ENCODE measurements around the gene TRIM8.
A peak's percentile ranks its signal among the peaks of the same experiment; 100 is the strongest.

TRIM8 gene

GRCh38 chr10:102642736-102643335 is 1.4 kb upstream of the TRIM8 start:
- H4K20me1 ChIP-seq (ENCODE audit: control insufficient read depth, insufficient read depth, low read depth, low read length) = peaks cover 3% of the 10 kb centered on the region; the same call in 1 of the 2 replicates
- peaks cover 31% of the 10 kb centered on the region for H3F3A ChIP-seq (ENCODE audit: control insufficient read depth, insufficient read depth)
- peak overlapping the region; percentile 91 for H3K4me3 ChIP-seq (ENCODE audit: low read length)
- peaks cover 30% of the 10 kb centered on the region for H3K36me3 ChIP-seq (ENCODE audit: control insufficient read depth, low read length)
- peaks cover 35% of the 10 kb centered on the region for H3K4me1 ChIP-seq (ENCODE audit: control insufficient read depth, low read length)
- TF ChIP-seq EZH2phosphoT487 (IDR thresholded peaks at IDR 0.05; ENCODE audit: borderline replicate concordance, low read length) (no peak), CTCF (IDR thresholded peaks at IDR 0.05; ENCODE audit: low read depth, low read length, poor library complexity, severe bottlenecking) (no peak)
- H3K9me2 ChIP-seq (replicated peaks; ENCODE audit: control insufficient read depth, low read length) = no peaks in the 10 kb centered on the region
- H3K79me2 ChIP-seq (ENCODE audit: control insufficient read depth, low read length) = peaks cover 46% of the 10 kb centered on the region
- peak overlapping the region; percentile 63 for H3K4me2 ChIP-seq (ENCODE audit: low read length)
- no peaks in the 10 kb centered on the region for H3K9me3 ChIP-seq (ENCODE audit: control insufficient read depth, insufficient read depth, low read length)
- no peaks in the 10 kb centered on the region for H3K27me3 ChIP-seq (ENCODE audit: control insufficient read depth, low read length)
- peak overlapping the region; percentile 95 for H3K27ac ChIP-seq (ENCODE audit: low read depth, low read length)

DNA sequence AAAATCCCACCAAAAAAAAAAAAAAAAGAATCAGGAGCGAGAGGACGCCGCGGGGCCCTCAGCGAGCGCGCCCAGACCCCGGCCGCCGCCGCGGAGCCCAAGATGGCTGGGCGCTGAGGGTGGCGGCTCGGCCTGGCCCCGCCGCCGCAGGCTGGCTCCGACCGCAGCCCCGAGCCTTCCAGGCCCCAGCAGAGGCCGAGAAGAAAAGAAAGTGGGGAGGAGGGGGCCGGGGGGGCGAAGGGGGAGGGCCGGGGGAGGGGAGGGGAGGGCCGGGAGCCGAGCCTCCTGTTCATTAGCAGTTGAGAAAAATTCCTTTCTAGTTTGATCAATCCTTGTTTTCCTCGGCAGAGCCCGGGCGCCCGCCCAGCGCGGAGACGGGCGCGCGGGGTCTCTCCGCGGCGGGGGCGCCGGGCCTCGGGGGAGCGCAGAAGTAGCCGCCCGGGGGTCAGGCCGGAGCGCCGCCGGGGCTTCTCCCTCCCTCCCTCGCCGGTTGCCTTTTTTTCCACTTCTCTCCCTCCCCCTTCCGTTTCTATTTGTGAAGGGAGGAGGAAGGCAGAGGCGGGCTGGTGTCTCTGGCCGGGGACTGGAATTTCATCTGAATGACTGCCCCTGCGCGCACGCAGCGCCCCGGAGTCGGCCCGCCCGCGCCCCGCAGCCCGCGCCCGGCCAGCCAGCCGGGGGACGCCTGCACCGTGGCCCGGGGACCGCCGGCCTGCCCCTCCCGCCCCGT is 778 bp upstream of the TRIM8 start:
- peaks cover 38% of the 10 kb centered on the region for H3F3A ChIP-seq (ENCODE audit: control insufficient read depth, insufficient read depth)
- H3K79me2 ChIP-seq (ENCODE audit: control insufficient read depth, low read length) = peaks cover 52% of the 10 kb centered on the region
- H3K27me3 ChIP-seq (ENCODE audit: control insufficient read depth, low read length) = no peaks in the 10 kb centered on the region
- no peaks in the 10 kb centered on the region for H3K9me3 ChIP-seq (ENCODE audit: control insufficient read depth, insufficient read depth, low read length)
- H3K9me2 ChIP-seq (replicated peaks; ENCODE audit: control insufficient read depth, low read length) = no peaks in the 10 kb centered on the region
- peaks cover 3% of the 10 kb centered on the region; the same call in 1 of the 2 replicates for H4K20me1 ChIP-seq (ENCODE audit: control insufficient read depth, insufficient read depth, low read depth, low read length)
- peak overlapping the region; percentile 95 for H3K27ac ChIP-seq (ENCODE audit: low read depth, low read length)
- H3K4me1 ChIP-seq (ENCODE audit: control insufficient read depth, low read length) = peaks cover 38% of the 10 kb centered on the region
- TF ChIP-seq CTCF (IDR thresholded peaks at IDR 0.05; ENCODE audit: low read depth, low read length, poor library complexity, severe bottlenecking) = no peak
- no peak for TF ChIP-seq EZH2phosphoT487 (IDR thresholded peaks at IDR 0.05; ENCODE audit: borderline replicate concordance, low read length)
- peaks cover 37% of the 10 kb centered on the region for H3K36me3 ChIP-seq (ENCODE audit: control insufficient read depth, low read length)
- H3K4me2 ChIP-seq (ENCODE audit: low read length) = peak overlapping the region; percentile 91
- peak overlapping the region; percentile 91 for H3K4me3 ChIP-seq (ENCODE audit: low read length)

GRCh38 chr10:102644646-102645387 is 538 bp downstream of the TRIM8 start:
- peaks cover 66% of the 10 kb centered on the region for H3K79me2 ChIP-seq (ENCODE audit: control insufficient read depth, low read length)
- H4K20me1 ChIP-seq (ENCODE audit: control insufficient read depth, insufficient read depth, low read depth, low read length) = peaks cover 3% of the 10 kb centered on the region; the same call in 1 of the 2 replicates
- no peaks in the 10 kb centered on the region for H3K9me3 ChIP-seq (ENCODE audit: control insufficient read depth, insufficient read depth, low read length)
- peaks cover 46% of the 10 kb centered on the region for H3F3A ChIP-seq (ENCODE audit: control insufficient read depth, insufficient read depth)
- H3K36me3 ChIP-seq (ENCODE audit: control insufficient read depth, low read length) = peaks cover 43% of the 10 kb centered on the region
- no peaks in the 10 kb centered on the region for H3K27me3 ChIP-seq (ENCODE audit: control insufficient read depth, low read length)
- H3K4me2 ChIP-seq (ENCODE audit: low read length) = peak overlapping the region; percentile 91
- H3K4me1 ChIP-seq (ENCODE audit: control insufficient read depth, low read length) = peaks cover 47% of the 10 kb centered on the region
- H3K27ac ChIP-seq (ENCODE audit: low read depth, low read length) = peak overlapping the region; percentile 95
- H3K9me2 ChIP-seq (replicated peaks; ENCODE audit: control insufficient read depth, low read length) = no peaks in the 10 kb centered on the region
- TF ChIP-seq CTCF (IDR thresholded peaks at IDR 0.05; ENCODE audit: low read depth, low read length, poor library complexity, severe bottlenecking) (peak; percentile 77), EZH2phosphoT487 (IDR thresholded peaks at IDR 0.05; ENCODE audit: borderline replicate concordance, low read length) (no peak)
- H3K4me3 ChIP-seq (ENCODE audit: low read length) = peak overlapping the region; percentile 91
